HG02798 (cell line): ENCODE measurements around the gene ST3GAL5.
"Not testable (repeated sequence)": the region's sequence is repeated elsewhere in the genome, so short reads cannot be mapped to it uniquely, and the experiment has no call there.

Experiments used
- ATAC-seq: cut with Tn5 transposase; IDR thresholded peaks from one replicate; pipeline ENCODE4 v1.9.1; 2021; ENCODE audit warnings: mild to moderate bottlenecking; ENCODE audit not compliant: unreplicated experiment, poor library complexity

The ST3GAL5 gene

GRCh38 chr2:85894554-85895278, 5.9 kb upstream of the ST3GAL5 start:
- ATAC-seq: not testable (repeated sequence)

DNA sequence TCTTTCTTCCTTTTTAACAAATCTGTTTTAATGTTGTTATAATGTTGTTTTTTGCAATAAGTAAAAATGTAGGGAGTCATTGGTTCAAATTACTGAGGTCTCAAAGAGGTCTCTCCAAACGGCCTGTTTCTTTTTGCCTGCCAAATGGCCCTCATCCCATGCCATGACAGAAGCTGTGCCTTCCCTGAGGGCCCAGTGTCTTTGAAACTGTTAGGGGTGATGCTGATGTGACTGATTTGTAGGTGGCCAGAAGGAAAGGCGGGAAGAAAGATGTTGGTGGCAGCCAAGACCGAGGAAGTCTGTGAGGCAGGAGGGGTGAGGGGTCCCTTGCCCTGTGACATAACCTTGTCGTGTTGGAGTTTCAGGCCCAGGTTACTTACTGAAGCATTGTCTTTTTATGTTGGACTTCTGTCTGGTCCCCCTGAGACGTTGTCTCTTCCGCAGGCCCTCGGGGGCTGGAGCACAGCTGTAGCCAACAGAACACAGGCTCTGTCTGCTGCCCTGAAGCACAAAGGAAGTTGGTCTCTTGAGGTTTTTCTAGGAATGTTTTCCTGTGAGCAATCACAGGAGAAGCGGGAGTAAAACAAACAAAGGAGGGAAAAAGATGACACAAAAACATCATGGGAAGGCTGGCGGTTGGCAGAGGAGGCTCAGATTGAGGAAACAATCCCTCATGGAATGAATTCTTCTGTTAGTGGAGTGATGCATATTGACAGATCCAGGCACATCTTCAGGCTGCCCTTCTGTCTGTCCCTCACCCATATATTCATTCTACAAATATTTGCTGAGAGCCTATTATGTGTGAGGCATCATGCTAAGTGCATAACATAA, 4.9 kb upstream of the ST3GAL5 start:
- ATAC-seq: no peak

DNA sequence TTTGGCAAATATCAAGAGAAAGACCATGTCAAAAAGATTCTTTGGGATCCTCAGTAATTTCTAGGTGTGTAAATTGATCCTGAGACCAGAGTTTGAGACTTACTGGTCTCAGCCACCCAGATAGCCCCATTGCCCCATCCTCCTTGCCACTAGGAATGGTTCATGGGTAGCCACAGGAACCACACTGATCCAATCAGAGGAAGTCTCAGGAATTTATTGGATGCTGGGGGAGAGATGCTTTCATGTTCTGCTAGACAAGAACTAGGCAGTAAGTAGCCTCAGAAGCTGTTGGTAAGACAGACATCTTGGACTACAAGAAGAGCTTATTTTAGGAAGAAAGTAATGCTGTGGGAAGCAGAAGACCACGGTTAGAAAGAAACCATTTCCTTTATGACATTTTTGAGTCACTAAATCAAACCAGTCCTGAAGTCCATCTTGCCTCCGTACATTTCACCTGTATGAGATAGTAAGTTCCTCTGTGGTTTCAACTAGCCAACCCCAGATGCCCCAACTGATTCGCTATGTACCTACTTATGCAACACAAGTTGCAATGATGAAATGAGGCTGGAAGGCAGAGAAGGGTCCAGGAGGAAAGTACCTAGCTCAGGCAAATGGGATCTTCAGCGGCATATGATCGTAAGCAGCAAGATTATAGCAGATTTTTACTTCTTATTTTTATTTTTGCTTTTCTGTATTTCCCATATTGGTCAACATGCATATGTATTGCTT, 3.6 kb upstream of the ST3GAL5 start:
- no peak for ATAC-seq

DNA sequence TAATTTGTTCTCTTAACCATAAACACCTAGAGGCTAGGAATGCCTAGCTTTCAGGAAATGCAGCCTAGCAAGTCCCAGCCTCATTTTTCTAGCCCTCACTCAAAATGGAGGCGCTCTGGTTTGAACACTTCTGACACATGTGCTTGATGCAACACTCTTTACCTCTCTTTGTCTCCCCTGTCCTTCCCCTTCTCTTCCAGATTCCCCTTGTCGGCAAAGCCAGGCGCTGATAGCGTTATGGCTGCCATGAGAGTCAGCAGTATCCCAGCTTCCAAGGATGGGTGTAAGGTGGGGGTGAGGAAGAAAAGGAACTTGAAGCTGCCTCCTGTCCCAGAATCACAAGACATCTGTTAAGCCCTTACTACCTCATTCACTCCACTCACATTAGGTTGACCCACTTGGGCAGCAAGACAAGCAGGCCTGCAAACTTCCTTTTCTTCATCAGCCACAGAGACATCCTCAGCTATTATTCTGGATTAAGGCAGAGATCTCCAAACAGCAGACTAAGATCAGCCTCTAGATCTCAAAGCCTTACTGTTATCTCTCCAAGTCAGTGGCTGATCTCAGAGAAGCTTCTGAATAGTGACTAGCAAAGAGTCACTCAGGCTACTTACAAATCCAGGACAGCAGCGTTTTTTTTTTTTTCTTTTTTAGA, 1.9 kb upstream of the ST3GAL5 start:
- ATAC-seq: no peak

DNA sequence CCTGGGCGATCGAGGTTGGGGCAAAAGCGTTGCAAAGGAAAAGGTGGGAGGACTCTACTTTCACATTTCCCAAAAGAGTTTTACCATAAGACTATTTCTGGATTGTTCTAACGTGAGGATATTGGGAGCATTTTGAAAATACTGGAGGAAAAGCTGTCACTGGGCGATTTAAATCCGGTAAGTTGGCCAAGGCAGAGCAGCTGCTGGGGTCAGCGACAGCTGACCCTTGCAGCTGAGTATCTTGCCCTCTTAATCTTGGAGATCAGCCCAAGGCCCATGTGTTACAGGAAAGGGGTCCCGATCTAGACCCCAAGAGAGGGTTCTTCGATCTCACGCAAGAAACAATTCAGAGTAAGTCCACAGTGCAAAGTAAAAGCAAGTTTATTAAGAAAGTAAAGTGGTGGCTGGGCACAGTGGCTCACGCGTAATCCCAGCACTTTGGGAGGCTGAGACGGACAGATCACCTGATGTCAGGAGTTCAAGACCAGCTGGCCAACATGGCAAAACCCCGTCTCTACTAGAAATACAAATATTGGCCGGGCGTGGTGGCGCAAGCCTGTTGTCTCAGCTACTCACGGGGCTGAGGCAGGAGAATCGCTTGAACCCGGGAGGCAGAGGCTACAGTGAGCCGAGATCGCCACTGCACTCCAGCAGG, 964 bp upstream of the ST3GAL5 start:
- ATAC-seq: no peak

- ATAC-seq: no peak
Measured at GRCh38 chr2:85888020-85888683, 638 bp downstream of the ST3GAL5 start.

DNA sequence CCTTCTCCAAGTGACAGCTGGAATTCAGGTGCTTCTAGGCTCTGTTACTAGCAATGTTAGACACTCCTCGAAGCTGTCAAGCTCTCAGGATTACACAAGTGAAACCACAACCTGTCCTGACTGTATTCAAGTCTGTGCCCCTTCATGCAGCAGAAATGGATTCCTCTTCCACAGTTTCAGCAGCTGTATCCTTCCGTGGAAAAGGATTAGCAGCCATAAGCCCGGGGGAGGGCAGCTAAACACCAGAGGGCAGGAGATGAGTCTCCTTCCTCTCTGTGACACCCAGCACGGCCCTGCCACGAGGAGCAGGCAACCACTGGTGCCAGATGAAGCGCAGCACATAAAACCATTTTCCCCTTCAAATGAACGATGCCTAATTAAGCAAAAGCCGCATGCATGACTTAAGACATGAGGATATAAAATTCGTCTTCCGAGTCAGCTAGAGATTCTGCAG, 1.2 kb downstream of the ST3GAL5 start:
- no peak for ATAC-seq

- no peak for ATAC-seq
Measured at GRCh38 chr2:85886590-85886989, 2.2 kb downstream of the ST3GAL5 start.

DNA sequence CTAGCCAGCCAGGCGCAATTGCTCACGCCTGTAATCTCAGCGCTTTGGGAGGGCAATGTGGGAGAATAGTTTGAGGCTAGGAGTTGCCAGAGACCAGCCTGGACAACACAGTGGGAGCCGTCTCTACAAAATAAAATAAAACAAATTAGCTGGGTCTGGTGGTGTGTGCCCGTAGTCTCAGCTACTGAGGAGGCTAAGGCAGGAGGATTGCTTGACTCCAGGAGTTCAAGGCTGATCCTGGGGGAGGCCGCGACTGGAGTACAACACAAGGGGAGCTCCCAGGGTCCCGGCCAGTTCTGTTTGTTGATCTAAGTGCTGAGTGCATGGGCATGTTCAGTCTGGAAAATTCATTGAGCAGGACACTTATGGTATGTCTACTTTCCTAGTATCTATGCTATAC, 2.6 kb downstream of the ST3GAL5 start:
- no peak for ATAC-seq

GRCh38 chr2:85881781-85882180, 7.0 kb downstream of the ST3GAL5 start:
- ATAC-seq: not testable (repeated sequence)

GRCh38 chr2:85880716-85881328, 8.0 kb downstream of the ST3GAL5 start:
- ATAC-seq: not testable (repeated sequence)

GRCh38 chr2:85878719-85879370, 9.9 kb downstream of the ST3GAL5 start:
- no peak for ATAC-seq

DNA sequence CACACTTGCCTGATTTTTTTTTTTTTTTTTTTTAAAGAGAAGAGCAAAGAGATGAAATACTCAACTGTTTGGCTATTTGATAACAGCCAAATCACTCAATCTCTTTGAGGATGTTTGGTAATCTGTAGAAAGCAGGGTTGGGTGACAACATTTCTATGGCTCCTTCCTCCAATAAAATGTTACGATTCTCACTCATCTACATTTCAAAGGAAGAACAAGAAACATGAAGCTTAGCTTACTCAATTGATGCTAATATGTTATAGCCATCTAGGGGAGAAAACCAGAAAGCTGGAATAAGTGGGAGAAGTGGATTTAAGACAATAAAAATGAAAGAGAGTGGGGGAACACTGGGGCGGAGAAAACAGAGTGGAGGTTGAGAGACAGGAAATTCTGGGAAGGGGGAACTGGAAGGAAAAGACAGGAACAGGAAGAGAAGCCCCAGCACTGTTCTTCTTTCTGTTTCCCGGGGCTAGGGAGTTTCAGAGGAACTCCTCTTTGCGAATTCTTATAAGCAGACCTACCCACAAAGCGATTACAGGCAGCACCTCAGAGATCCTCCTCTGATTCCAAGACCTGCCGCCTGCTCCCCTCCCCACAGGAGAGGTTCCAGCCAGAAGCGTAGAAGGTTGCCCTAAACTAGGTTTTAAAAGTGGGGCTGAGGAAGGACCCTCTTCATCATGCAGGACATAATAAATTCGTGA, 13.3 kb downstream of the ST3GAL5 start:
- no peak for ATAC-seq

DNA sequence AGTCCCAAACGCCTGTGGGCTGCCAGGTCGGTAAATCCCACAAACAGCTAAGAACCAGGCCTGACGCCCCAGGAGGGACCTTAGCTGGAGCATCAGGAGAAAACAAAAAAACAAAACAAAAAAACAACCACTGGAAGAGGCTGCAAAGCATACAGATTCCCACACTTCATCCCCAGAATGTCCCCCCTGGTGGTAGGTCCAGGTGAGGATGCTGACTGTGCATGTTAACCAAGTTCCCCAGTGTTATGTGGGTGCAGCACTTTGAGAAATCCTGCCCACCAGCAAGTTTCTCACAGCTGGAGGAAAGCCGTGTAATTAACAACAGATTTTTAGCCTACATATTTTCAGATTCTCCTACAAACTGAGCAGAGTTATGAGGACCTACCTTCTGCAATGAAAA, 15.1 kb downstream of the ST3GAL5 start:
- ATAC-seq: no peak

DNA sequence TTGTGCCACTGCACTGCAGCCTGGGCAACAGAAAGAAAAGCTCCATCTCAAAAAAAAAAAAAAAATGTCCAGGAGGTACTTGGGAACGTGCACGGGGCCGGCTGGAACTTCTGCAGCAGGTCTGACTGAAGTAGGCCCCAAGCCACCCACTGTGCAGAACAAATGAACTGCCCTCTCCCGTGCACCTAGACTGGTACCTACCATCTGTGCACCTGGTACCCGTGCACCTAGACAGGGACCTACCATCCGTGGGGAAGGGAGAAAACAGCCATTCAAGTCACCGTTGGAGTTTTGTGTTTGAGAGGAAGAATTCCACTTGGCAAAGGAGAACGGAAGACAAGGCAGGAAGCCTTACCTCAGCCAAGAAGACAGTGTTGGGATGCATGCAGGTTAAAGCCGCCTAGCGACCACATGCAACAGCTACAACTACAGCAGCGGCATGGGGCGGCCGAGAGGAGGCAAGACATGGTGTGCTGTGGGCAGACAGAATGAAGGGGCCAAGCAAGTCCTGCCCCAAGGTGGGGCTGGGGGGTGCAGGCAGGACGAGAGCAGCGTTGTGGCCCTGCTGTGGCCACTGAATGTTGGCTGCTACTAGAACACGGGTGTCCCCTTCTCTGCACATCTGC, 16.1 kb downstream of the ST3GAL5 start:
- no peak for ATAC-seq

DNA sequence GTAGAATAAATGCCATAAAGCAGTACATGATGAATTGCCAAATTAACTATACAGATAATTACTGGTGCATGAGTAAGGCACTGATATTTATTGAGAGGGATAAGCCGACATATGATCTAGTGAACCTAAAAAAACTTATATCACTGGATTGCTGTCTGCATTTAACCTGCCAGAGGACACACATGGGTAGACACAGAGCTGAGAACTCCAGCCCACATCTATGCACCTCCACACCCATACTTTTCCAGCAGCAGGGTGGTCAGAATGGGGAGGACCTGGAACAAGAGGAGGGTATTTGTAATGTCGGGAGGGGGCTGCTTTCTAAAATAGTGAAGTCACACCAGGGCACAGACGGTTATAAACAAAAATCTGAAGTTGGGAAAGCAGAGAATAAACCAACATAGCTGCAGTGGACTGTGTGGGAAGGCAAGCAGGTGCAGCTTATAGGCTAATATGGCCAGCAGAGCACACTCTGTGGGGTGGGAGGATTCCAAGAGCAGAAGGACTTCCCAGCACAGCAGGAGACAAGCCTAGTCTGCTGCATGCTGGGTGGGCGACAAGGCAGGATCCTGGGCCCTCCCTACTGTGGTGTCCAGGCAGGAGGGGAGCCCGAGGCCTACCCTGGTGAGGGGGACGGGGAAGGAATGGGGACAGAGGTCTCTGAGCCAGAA, 17.2 kb downstream of the ST3GAL5 start:
- no peak for ATAC-seq

DNA sequence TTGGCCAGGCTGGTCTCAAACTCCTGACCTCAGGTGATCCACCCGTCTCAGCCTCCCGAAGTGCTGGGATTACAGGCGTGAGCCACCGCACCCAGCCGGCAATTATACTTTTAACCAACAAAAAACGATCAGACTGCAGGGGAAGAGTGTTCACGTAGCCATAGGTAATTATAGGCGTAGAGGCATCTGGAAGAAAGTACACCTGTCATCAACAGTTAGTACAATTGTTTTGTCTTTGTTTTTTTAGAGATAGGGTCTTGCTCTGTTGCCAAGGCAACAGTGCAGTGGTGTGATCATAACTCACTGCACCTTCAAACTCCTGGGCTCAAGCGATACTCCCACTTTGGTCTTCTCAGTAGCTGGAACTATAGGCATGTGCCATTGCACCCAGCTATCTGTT, 20.0 kb downstream of the ST3GAL5 start:
- no peak for ATAC-seq
